ENCODE data around the gene REV1. TPM values are rescaled to one million over a fixed set of nuclear protein-coding genes. Genes with fewer than 3 reads are reported as not detected.
"Not testable (repeated sequence)": the region's sequence is repeated elsewhere in the genome, so short reads cannot be mapped to it uniquely, and the experiment has no call there.

Gene REV1
- total and polyA plus RNA-seq, 2 donors (not counting 3 experiments of a cell fraction or from before 2014, with no cell fraction given): 16.6 to 50.3 TPM

DNA sequence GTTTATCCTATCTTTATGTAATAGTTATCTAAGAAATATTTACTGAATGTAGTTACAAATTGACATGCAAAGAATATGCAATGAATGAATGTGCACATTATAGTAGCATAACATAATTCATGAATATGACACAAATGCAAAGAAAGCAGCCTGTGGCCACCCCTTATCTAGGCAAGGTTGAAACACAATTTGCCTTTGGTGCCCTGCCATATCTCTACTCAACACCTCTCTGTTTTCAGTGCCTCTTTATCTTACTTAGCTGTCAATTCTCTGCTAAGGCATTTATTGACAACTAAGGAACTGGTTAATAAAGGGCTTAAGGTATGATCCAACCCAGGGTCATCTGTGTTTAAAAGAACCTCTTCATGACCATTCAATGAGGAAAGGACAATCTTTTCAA is 18.9 kb downstream of the REV1 start:
- intact Hi-C loops (cut with micrococcal nuclease): no loop called here
- Histone ChIP-seq H3K79me2 (ENCODE audit: control insufficient read depth, insufficient read depth, low read length) (peaks cover 86% of the 10 kb centered on the region), H2AFZ (ENCODE audit: low read depth, low read length) (no peak overlapping the region), H3K36me3 (ENCODE audit: control insufficient read depth in 2 of 2, extremely low read depth in 1 of 2, insufficient read depth in 2 of 2, low read length in 2 of 2) (no peaks in the 10 kb centered on the region), H3K4me2 (ENCODE audit: insufficient read depth, low read length) (no peak overlapping the region), H3K4me1 (ENCODE audit: control insufficient read depth, extremely low read depth, insufficient read depth, low read length) (peaks cover 20% of the 10 kb centered on the region), H3K9me1 (replicated peaks; ENCODE audit: control insufficient read depth, extremely low read depth, insufficient read depth, low read length) (no peaks in the 10 kb centered on the region), H3K27ac (ENCODE audit: insufficient read depth, low read depth, low read length) (no peak overlapping the region), H3K9ac (replicated peaks; ENCODE audit: extremely low read depth, insufficient read depth, low read length) (no peak overlapping the region), H3K9me3 (replicated peaks; ENCODE audit: control insufficient read depth, insufficient read depth, low read length) (no peaks in the 10 kb centered on the region), H3K4me3 (replicated peaks in 1 of 3; ENCODE audit: insufficient read depth in 1 of 3, low read depth in 1 of 3, low read length in 3 of 3) (no peak overlapping the region), H3K27me3 (ENCODE audit: control insufficient read depth in 2 of 2, insufficient read depth in 2 of 2, low read length in 2 of 2) (no peaks in the 10 kb centered on the region), H4K20me1 (replicated peaks; ENCODE audit: control insufficient read depth, extremely low read depth, insufficient read depth, low read length) (peaks cover 8% of the 10 kb centered on the region)
- CTCF ChIA-PET: no interaction called here
- DNase-seq (ENCODE audit: low read depth, low spot score) (no peak), FAIRE-seq (no peak)
- dilution Hi-C loops (cut with MboI; ENCODE audit: extremely low pct_ligation_motif_present, low sequenced_read_pairs): no loop called here
- POLR2A ChIA-PET: no interaction called here
- BruUV-seq (replicated peaks): no TSS peak
- no peak for TF ChIP-seq GATA2 (IDR thresholded peaks at IDR 0.05; ENCODE audit: insufficient read depth, insufficient read length, low read depth, low read length)
- no peak for TF ChIP-seq JUN (IDR thresholded peaks at IDR 0.05; ENCODE audit: borderline replicate concordance, insufficient read depth, insufficient read length, low read depth)
- TF ChIP-seq, protein P1, sequence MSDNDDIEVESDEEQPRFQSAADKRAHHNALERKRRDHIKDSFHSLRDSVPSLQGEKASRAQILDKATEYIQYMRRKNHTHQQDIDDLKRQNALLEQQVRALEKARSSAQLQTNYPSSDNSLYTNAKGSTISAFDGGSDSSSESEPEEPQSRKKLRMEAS (IDR thresholded peaks at IDR 0.05; ENCODE audit: insufficient read depth, insufficient read length): no peak
- no peak for TF ChIP-seq POLR2A (IDR thresholded peaks at IDR 0.05; ENCODE audit: low read depth, low read length)
- no peak for TF ChIP-seq FOS (IDR thresholded peaks at IDR 0.05; ENCODE audit: borderline replicate concordance, insufficient read depth, low read length)
- no peak for TF ChIP-seq MYC (IDR thresholded peaks at IDR 0.05; ENCODE audit: low read depth, low read length)
- no peak for TF ChIP-seq EZH2 (IDR thresholded peaks at IDR 0.05; ENCODE audit: borderline replicate concordance, low read depth, low read length, severe bottlenecking)
- no peak for TF ChIP-seq POLR2AphosphoS5 (IDR thresholded peaks at IDR 0.05; ENCODE audit: insufficient read depth, low read depth, low read length)
- TF ChIP-seq, protein P2, sequence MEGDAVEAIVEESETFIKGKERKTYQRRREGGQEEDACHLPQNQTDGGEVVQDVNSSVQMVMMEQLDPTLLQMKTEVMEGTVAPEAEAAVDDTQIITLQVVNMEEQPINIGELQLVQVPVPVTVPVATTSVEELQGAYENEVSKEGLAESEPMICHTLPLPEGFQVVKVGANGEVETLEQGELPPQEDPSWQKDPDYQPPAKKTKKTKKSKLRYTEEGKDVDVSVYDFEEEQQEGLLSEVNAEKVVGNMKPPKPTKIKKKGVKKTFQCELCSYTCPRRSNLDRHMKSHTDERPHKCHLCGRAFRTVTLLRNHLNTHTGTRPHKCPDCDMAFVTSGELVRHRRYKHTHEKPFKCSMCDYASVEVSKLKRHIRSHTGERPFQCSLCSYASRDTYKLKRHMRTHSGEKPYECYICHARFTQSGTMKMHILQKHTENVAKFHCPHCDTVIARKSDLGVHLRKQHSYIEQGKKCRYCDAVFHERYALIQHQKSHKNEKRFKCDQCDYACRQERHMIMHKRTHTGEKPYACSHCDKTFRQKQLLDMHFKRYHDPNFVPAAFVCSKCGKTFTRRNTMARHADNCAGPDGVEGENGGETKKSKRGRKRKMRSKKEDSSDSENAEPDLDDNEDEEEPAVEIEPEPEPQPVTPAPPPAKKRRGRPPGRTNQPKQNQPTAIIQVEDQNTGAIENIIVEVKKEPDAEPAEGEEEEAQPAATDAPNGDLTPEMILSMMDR (IDR thresholded peaks at IDR 0.05; ENCODE audit: extremely low read depth in 1 of 2, insufficient read depth in 1 of 2, low read depth in 1 of 2, low read length in 2 of 2): no peak

DNA sequence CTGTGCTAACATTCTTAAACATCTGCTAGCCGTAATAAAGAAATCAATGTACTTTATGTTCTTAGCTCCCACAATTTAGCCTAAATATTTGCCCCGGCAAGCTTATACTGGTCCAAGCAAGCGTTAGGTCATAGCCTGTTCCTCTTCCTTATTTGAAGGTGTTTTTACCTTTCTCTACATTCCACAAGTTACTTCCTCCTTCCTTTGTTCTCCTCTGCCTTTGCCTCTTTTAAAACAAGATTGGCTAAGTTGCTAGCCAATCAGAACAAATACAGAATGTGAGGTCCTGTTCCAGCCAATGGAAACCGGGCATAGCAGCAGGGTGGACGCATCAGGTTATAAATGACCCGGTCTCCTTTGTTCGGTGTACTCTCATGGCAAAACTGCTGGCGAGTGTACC is 19.4 kb downstream of the REV1 start:
- peaks cover 86% of the 10 kb centered on the region for H3K79me2 ChIP-seq (ENCODE audit: control insufficient read depth, insufficient read depth, low read length)
- FAIRE-seq; BruUV-seq (replicated peaks); H3K4me2 ChIP-seq (ENCODE audit: insufficient read depth, low read length); H3K27me3 ChIP-seq (ENCODE audit: control insufficient read depth in 2 of 2, insufficient read depth in 2 of 2, low read length in 2 of 2); CTCF ChIA-PET; H4K20me1 ChIP-seq (replicated peaks; ENCODE audit: control insufficient read depth, extremely low read depth, insufficient read depth, low read length); H3K27ac ChIP-seq (ENCODE audit: insufficient read depth, low read depth, low read length); H3K36me3 ChIP-seq (ENCODE audit: control insufficient read depth in 2 of 2, extremely low read depth in 1 of 2, insufficient read depth in 2 of 2, low read length in 2 of 2); H3K9me3 ChIP-seq (replicated peaks; ENCODE audit: control insufficient read depth, insufficient read depth, low read length); H3K9me1 ChIP-seq (replicated peaks; ENCODE audit: control insufficient read depth, extremely low read depth, insufficient read depth, low read length); POLR2A ChIA-PET; H3K9ac ChIP-seq (replicated peaks; ENCODE audit: extremely low read depth, insufficient read depth, low read length); dilution Hi-C loops (cut with MboI; ENCODE audit: extremely low pct_ligation_motif_present, low sequenced_read_pairs); DNase-seq (ENCODE audit: low read depth, low spot score); intact Hi-C loops (cut with micrococcal nuclease); H3K4me3 ChIP-seq (replicated peaks in 1 of 3; ENCODE audit: insufficient read depth in 1 of 3, low read depth in 1 of 3, low read length in 3 of 3); H2AFZ ChIP-seq (ENCODE audit: low read depth, low read length): not testable (repeated sequence)
- H3K4me1 ChIP-seq (ENCODE audit: control insufficient read depth, extremely low read depth, insufficient read depth, low read length): peaks cover 16% of the 10 kb centered on the region
